H1 (cell line): ENCODE measurements around the gene PRKAR1B. TPM values are rescaled to one million over a fixed set of nuclear protein-coding genes. Genes with fewer than 3 reads are reported as not detected.

Experiments used
- BRCA1 ChIP-seq: IDR thresholded peaks from 2 replicates; pipeline ENCODE4 v1.6.1; 2012; ENCODE audit warnings: low read depth, low read length, improper control_type of control experiment
- CBX8 ChIP-seq: fragments of 300-800, 300-1000 bp; sonication (generic); IDR thresholded peaks from 2 replicates; pipeline ENCODE4 v1.7.1; 2016; ENCODE audit warnings: low read depth, low read length, borderline replicate concordance
- EZH2 ChIP-seq: fragments of 200-600 bp; sonication (generic); IDR thresholded peaks from 2 replicates; pipeline ENCODE4 v1.7.1; 2012; ENCODE audit warnings: low read depth, mild to moderate bottlenecking, moderate library complexity, low read length, inconsistent platforms; ENCODE audit not compliant: severe bottlenecking
- FOSL1 ChIP-seq: IDR thresholded peaks from 2 replicates; pipeline ENCODE4 v1.6.1; 2011; ENCODE audit warnings: mild to moderate bottlenecking, low read depth, low read length, moderate library complexity; ENCODE audit not compliant: insufficient read depth
- PHF8 ChIP-seq: fragments of 200-600 bp; sonication (generic); conservative IDR thresholded peaks from 2 replicates; pipeline ENCODE4 v1.7.1; 2012; ENCODE audit warnings: low read depth, mild to moderate bottlenecking, inconsistent platforms, low read length, moderate library complexity
- RBBP5 ChIP-seq: IDR thresholded peaks from 2 replicates; pipeline ENCODE4 v1.7.1; 2012; ENCODE audit warnings: low read depth, mild to moderate bottlenecking, inconsistent platforms, low read length, moderate library complexity, borderline replicate concordance
- RFX5 ChIP-seq: IDR thresholded peaks from 2 replicates; pipeline ENCODE4 v1.6.1; 2011; ENCODE audit warnings: low read depth, low read length, improper control_type of control experiment, borderline replicate concordance
- polyA plus RNA-seq, 7 experiments: library from polyadenylated mRNA; depleted of rRNA in 3 of 7; stranded (reverse) in 5 of 7; unstranded in 2 of 7; fragments of >200 nt in 5 of 7; fragments of 200-250 nt in 2 of 7; gene quantifications; 1 replicate in 5 of 7; 2 replicates in 1 of 7; 4 replicates in 1 of 7; pipeline versions ENCODE4 v1.2.1 to v1.2.3, GENCODE V29; 2011 to 2013; ENCODE audit warnings: missing spikeins in 2 of 7, mixed read lengths in 2 of 7
- total RNA-seq: library from RNA; stranded (reverse); fragmentation: NEBNext Ultra II Directional; extraction: Animal tissue kit (Norgen Biotek cat#: 25700); gene quantifications from 2 replicates; pipeline ENCODE4 v1.2.1, GENCODE V29; 2021
- TF ChIP-seq, protein P1 (sequence below): fragments of 300-600 bp; sonication (generic); IDR thresholded peaks from 2 replicates; pipeline ENCODE4 v1.7.1; 2012; ENCODE audit warnings: low read length, moderate library complexity, mild to moderate bottlenecking, inconsistent platforms; ENCODE audit not compliant: insufficient replicate concordance

The PRKAR1B gene
- total and polyA plus RNA-seq, 2 of the 8 experiments (the other 6 are each of a cell fraction or from before 2014, with no cell fraction given), result 12.3 to 55.7 TPM

DNA sequence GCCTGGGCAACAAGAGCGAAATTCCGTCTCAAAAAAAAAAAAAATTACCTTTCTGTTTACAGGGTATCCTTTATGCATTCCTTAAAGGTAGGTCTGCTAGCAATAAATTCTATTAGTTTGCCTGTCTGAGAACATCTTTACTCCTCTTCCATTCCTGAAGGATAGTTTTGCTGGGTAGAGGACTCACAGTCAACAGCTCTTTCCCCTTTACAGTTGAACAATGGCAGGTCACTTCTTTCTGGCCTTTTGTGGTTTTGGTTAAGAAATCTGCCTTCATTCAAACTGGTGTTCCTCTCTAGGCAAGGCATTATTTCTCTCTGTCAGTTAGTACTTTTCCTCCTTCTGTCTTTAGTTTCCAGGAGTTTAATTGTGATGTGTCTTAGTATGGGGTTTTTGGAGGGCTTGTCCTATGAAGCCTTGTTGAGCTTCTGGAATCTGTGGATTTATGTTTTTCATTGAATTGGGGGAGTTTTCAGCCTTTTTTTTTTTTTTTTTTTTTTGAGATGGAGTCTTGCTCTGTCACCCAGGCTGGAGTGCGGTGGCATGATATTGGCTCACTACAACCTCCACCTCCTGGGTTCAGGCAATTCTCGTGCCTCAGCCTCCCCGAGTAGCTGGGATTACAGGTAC is 5.3 kb downstream of the PRKAR1B start (continued):
- TF ChIP-seq EZH2, result no peak
- TF ChIP-seq BRCA1, result no peak
- no peak for TF ChIP-seq RBBP5
- TF ChIP-seq RFX5, result no peak
- no peak for TF ChIP-seq PHF8
- no peak for TF ChIP-seq FOSL1
- no peak for TF ChIP-seq CBX8
- TF ChIP-seq, protein P1, sequence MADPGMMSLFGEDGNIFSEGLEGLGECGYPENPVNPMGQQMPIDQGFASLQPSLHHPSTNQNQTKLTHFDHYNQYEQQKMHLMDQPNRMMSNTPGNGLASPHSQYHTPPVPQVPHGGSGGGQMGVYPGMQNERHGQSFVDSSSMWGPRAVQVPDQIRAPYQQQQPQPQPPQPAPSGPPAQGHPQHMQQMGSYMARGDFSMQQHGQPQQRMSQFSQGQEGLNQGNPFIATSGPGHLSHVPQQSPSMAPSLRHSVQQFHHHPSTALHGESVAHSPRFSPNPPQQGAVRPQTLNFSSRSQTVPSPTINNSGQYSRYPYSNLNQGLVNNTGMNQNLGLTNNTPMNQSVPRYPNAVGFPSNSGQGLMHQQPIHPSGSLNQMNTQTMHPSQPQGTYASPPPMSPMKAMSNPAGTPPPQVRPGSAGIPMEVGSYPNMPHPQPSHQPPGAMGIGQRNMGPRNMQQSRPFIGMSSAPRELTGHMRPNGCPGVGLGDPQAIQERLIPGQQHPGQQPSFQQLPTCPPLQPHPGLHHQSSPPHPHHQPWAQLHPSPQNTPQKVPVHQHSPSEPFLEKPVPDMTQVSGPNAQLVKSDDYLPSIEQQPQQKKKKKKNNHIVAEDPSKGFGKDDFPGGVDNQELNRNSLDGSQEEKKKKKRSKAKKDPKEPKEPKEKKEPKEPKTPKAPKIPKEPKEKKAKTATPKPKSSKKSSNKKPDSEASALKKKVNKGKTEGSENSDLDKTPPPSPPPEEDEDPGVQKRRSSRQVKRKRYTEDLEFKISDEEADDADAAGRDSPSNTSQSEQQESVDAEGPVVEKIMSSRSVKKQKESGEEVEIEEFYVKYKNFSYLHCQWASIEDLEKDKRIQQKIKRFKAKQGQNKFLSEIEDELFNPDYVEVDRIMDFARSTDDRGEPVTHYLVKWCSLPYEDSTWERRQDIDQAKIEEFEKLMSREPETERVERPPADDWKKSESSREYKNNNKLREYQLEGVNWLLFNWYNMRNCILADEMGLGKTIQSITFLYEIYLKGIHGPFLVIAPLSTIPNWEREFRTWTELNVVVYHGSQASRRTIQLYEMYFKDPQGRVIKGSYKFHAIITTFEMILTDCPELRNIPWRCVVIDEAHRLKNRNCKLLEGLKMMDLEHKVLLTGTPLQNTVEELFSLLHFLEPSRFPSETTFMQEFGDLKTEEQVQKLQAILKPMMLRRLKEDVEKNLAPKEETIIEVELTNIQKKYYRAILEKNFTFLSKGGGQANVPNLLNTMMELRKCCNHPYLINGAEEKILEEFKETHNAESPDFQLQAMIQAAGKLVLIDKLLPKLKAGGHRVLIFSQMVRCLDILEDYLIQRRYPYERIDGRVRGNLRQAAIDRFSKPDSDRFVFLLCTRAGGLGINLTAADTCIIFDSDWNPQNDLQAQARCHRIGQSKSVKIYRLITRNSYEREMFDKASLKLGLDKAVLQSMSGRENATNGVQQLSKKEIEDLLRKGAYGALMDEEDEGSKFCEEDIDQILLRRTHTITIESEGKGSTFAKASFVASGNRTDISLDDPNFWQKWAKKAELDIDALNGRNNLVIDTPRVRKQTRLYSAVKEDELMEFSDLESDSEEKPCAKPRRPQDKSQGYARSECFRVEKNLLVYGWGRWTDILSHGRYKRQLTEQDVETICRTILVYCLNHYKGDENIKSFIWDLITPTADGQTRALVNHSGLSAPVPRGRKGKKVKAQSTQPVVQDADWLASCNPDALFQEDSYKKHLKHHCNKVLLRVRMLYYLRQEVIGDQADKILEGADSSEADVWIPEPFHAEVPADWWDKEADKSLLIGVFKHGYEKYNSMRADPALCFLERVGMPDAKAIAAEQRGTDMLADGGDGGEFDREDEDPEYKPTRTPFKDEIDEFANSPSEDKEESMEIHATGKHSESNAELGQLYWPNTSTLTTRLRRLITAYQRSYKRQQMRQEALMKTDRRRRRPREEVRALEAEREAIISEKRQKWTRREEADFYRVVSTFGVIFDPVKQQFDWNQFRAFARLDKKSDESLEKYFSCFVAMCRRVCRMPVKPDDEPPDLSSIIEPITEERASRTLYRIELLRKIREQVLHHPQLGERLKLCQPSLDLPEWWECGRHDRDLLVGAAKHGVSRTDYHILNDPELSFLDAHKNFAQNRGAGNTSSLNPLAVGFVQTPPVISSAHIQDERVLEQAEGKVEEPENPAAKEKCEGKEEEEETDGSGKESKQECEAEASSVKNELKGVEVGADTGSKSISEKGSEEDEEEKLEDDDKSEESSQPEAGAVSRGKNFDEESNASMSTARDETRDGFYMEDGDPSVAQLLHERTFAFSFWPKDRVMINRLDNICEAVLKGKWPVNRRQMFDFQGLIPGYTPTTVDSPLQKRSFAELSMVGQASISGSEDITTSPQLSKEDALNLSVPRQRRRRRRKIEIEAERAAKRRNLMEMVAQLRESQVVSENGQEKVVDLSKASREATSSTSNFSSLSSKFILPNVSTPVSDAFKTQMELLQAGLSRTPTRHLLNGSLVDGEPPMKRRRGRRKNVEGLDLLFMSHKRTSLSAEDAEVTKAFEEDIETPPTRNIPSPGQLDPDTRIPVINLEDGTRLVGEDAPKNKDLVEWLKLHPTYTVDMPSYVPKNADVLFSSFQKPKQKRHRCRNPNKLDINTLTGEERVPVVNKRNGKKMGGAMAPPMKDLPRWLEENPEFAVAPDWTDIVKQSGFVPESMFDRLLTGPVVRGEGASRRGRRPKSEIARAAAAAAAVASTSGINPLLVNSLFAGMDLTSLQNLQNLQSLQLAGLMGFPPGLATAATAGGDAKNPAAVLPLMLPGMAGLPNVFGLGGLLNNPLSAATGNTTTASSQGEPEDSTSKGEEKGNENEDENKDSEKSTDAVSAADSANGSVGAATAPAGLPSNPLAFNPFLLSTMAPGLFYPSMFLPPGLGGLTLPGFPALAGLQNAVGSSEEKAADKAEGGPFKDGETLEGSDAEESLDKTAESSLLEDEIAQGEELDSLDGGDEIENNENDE, result no peak
